Brain microvascular endothelial cell (primary cell): Measurements from ENCODE around the gene CLRN3.

ENCODE experiments used
- DNase-seq: peaks from one replicate; pipeline ENCODE4 v3.0.0-alpha.2; 2020
- H3K27ac ChIP-seq: fragments of 250-450 bp; sonication (Bioruptor Pico); 2 replicates; pipeline ENCODE4 v1.5.1; 2020; ENCODE audit warnings: mild to moderate bottlenecking, moderate library complexity
- H3K27me3 ChIP-seq: fragments of 250-450 bp; sonication (Bioruptor Pico); replicated peaks from 2 replicates; pipeline ENCODE4 v1.5.1; 2020; ENCODE audit warnings: mild to moderate bottlenecking
- H3K36me3 ChIP-seq: fragments of 250-450 bp; sonication (Bioruptor Pico); replicated peaks from 2 replicates; pipeline ENCODE4 v1.5.1; 2020; ENCODE audit warnings: mild to moderate bottlenecking
- H3K4me3 ChIP-seq: 2 replicates; pipeline ENCODE4 v1.5.1; 2011; ENCODE audit warnings: low read depth, mild to moderate bottlenecking, control low read depth, low read length, moderate library complexity
- in situ Hi-C: cut with HindIII; loops from 2 replicates; pipeline ENCODE4 v1.10.0; 2017; ENCODE audit warnings: low sequenced_read_pairs, low pct_ligation_motif_present
- TF ChIP-seq, protein P1 (sequence below): IDR thresholded peaks from 2 replicates; pipeline ENCODE4 v1.5.1; 2011; ENCODE audit warnings: low read depth, mild to moderate bottlenecking, moderate library complexity, low read length, control low read depth, inconsistent platforms; ENCODE audit errors: missing control alignments

Gene CLRN3

DNA sequence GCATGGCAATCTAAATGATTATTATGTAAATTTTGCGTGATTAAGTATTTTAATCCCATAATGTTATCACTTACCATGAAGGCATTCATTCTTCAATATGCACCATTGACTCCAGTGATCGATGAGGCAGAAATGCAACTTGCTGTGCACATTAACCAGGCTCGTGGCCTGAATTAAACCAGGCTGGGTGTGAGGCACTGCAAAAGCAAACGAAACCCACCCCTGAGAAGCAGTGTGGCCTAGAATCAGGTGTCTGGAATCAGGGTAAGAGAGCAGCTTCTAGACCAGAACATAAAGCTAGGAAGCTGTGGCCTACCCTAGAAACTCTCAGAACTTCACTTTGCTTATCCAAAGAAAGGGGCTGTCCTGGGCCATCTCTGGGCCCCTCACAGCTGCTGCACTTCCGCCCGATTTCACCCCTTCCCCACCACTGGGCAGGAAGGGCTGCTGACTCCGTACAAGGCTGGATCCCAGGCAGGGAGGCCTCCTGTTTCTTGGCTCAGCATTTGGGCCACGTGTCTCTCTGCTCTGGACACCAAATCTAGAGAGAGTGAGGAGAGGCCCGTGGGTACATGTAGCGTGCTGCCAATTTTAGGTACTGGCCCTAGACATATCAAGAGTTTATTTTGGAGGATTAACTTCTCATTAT is 18.6 kb upstream of the CLRN3 start:
- no peak for DNase-seq
- H3K4me3 ChIP-seq, result no peak overlapping the region
- H3K36me3 ChIP-seq, result no peaks in the 10 kb centered on the region
- H3K27ac ChIP-seq, result no peak overlapping the region
- in situ Hi-C loops, result no loop called here
- H3K27me3 ChIP-seq, result no peaks in the 10 kb centered on the region
- TF ChIP-seq, protein P1, sequence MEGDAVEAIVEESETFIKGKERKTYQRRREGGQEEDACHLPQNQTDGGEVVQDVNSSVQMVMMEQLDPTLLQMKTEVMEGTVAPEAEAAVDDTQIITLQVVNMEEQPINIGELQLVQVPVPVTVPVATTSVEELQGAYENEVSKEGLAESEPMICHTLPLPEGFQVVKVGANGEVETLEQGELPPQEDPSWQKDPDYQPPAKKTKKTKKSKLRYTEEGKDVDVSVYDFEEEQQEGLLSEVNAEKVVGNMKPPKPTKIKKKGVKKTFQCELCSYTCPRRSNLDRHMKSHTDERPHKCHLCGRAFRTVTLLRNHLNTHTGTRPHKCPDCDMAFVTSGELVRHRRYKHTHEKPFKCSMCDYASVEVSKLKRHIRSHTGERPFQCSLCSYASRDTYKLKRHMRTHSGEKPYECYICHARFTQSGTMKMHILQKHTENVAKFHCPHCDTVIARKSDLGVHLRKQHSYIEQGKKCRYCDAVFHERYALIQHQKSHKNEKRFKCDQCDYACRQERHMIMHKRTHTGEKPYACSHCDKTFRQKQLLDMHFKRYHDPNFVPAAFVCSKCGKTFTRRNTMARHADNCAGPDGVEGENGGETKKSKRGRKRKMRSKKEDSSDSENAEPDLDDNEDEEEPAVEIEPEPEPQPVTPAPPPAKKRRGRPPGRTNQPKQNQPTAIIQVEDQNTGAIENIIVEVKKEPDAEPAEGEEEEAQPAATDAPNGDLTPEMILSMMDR, result no peak

DNA sequence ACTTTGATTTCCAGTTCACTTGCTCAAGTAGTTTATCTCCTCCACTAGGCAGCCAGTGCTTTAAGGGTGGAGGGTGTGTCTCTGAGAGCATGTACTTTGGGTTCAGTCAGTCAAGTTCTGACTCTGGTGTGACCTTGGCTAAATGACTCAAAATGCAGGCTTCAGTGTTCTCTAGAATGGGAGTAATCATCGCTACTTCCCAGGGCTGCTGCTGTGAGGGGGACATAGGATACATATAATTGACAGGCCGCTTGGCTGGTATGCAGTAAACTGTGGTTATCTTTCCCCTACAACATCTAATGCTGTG is 17.7 kb upstream of the CLRN3 start:
- Histone ChIP-seq H3K4me3 (no peak overlapping the region), H3K27ac (peak overlapping the region; percentile 88), H3K36me3 (no peaks in the 10 kb centered on the region), H3K27me3 (no peaks in the 10 kb centered on the region)
- in situ Hi-C loops, result no loop called here
- DNase-seq, result peak; percentile 62
- TF ChIP-seq, protein P1, result no peak

DNA sequence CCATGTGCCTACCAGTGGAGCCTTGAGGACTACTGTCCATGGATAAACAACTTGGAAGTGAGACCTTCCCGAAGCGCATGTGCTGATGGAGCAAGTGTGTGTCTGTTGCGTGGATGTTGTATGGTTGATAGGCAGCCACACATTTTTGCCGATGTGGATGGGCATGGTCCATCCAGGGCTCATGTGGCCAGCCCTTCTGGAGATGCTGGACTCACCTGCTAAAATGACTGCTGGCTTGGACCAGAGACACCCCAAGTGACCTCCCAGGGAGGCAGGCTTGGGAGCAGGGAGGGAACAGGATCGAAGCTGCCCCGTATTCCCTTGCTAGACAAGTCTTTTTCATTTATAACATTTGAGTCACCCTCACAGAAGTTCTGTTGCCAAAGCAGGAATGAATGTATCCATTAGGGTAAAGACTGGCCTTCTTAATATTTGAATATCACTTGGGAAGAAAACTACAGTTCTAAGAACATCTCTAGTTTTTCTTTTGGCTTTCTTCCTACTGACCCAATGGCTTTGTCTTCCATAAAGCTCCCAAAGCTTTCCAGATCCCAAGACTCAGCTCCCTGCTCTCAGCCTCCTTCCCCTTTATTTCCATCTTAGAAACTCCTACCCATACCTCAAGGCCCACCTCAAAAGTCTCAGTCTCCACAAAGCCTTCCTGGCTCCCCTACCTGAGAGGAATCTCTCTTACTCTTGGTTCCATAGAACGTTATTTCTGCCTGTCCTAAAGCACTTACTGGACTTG is 17.1 kb upstream of the CLRN3 start:
- DNase-seq, result no peak
- H3K4me3 ChIP-seq, result no peak overlapping the region
- TF ChIP-seq, protein P1, result no peak
- peak overlapping the region; percentile 88 for H3K27ac ChIP-seq
- no peaks in the 10 kb centered on the region for H3K27me3 ChIP-seq
- H3K36me3 ChIP-seq, result no peaks in the 10 kb centered on the region
- in situ Hi-C loops, result loop anchor here (10.0 kb wide), 1 partner anchor 105 kb away; no protein-coding TSS in a partner anchor

DNA sequence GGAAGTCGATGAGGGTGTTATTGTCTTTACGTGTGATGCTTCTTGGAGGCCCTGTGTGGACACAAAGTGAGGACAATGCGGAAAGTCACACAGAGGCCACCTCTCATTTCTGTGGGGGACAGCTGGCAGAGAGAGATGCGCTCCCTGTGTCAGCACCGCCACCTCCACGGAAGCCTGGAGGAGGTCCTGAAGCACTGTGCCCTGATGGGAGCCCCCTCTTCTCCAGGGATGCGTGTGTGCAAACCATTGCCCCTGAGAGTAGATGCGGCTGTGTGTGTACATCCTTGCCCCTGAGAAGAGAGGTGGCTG is 16.2 kb upstream of the CLRN3 start:
- no peaks in the 10 kb centered on the region for H3K36me3 ChIP-seq
- no peaks in the 10 kb centered on the region for H3K27me3 ChIP-seq
- in situ Hi-C loops, result loop anchor here (10.0 kb wide), 1 partner anchor 106 kb away; no protein-coding TSS in a partner anchor
- H3K4me3 ChIP-seq, result no peak overlapping the region
- no peak for DNase-seq
- peak overlapping the region; percentile 88 for H3K27ac ChIP-seq
- TF ChIP-seq, protein P1, result no peak

DNA sequence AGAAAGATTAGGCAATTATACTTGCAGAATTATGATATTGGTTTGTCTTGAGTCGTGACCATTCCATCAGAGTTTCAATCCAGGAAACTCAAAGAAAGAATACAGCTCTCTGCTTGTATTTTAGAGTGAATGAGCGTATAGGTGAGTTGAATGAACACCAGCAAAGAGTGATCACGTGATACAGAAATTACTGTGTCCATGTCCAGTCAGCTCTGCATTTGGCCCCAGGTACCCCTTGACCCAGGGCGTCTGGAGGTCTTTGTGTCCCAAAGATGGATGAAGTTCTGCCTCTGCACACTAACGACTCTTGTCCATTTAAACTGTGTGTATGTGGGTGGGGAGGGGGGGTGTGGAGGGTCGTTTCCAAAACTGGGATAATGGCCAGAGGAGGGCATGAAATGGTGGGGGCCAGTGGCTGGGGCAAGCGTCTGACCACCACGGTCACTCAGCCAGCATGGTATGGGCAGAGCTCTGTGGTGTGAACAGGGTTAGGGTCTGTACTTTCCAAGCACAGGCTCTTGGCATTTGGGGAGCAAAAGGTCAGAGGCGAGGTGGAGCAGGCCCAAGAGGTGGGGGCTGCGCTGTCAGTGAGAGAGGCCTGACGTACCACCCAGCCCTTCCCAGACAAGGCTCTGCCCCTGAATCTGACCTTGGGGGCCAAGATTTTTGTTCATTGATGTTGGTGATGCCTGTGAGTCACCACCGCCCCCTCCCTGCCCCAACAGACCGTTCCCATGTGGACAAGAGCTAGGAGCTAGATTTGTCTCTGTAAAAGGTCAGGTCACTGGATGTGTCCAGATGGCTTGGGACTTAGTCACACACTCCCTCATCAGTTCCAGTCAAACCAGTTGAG is 15.6 kb upstream of the CLRN3 start:
- Histone ChIP-seq H3K4me3 (peak overlapping the region; percentile 75), H3K27ac (peak overlapping the region; percentile 88), H3K27me3 (no peaks in the 10 kb centered on the region), H3K36me3 (no peaks in the 10 kb centered on the region)
- in situ Hi-C loops, result loop anchor here (10.0 kb wide), 1 partner anchor 106 kb away; no protein-coding TSS in a partner anchor
- peak; percentile 96 for DNase-seq
- TF ChIP-seq, protein P1, result no peak
